ENCODE measurements around the gene FMN2. TPM values are rescaled to one million over a fixed set of nuclear protein-coding genes. Genes with fewer than 3 reads are reported as not detected.

Gene FMN2
- total RNA-seq = 10 to 100 TPM in 5 of 8 experiments, 1 to 10 TPM in 1, under 1 TPM in 2; 0.27 to 29.0 (median 23.0) TPM

GRCh38 chr1:240091614-240092300 lies at the start of gene FMN2:
FMN2 (plus strand) TSS chr1:240091883; CDS start chr1:240092110, 227 bp downstream.
- ATAC-seq (replicated peaks in 6 of 8) = peak; percentile 59 to 87 (median 82)
- 0 to 1% (median 0%) methylated on average over 3 to 14 of the region's 78 CpGs; no CpG with 5 or more reads in 5 of the 10 experiments for WGBS, 10 experiments
- Histone ChIP-seq H3K4me3 (peak within 1 kb of the TSS; percentile 61 to 84 (median 76)), H3K27ac (peak within 1 kb of the TSS; percentile 70 to 85), H3K4me1 (replicated peaks in 1 of 2) (peaks cover 13 to 36% of the 10 kb centered on the region in 2 donors)
- in situ Hi-C loops (cut with MboI; ENCODE audit: low pct_unique_long_range_greater_than_20kb in 2 of 9, low sequenced_read_pairs in 9 of 9, unreplicated experiment in 9 of 9) = no loop called here

GRCh38 chr1:240044620-240045019 lies 47.1 kb upstream of the FMN2 start:
- ATAC-seq (replicated peaks in 6 of 8) = peak in 1 of 8 experiments; percentile 49
- Histone ChIP-seq H3K4me3 (no peak overlapping the region), H3K4me1 (replicated peaks in 1 of 2) (no peaks in the 10 kb centered on the region), H3K27ac (no peak overlapping the region)
- WGBS, 10 experiments = 0 to 100% (median 86%) methylated on average over 1 to 6 of the region's 6 CpGs
- in situ Hi-C loops (cut with MboI; ENCODE audit: low pct_unique_long_range_greater_than_20kb in 2 of 9, low sequenced_read_pairs in 9 of 9, unreplicated experiment in 9 of 9) = loop anchor here in 3 of 9 experiments (25.0 kb wide), 3 partner anchors 118 to 668 kb away; no protein-coding TSS in a partner anchor

- Histone ChIP-seq H3K4me1 (replicated peaks in 1 of 2) (no peaks in the 10 kb centered on the region), H3K27ac (no peak overlapping the region), H3K4me3 (no peak overlapping the region)
- in situ Hi-C loops (cut with MboI; ENCODE audit: low pct_unique_long_range_greater_than_20kb in 2 of 9, low sequenced_read_pairs in 9 of 9, unreplicated experiment in 9 of 9) = loop anchor here in 3 of 9 experiments (25.0 kb wide), 3 partner anchors 116 to 666 kb away; no protein-coding TSS in a partner anchor
- no peak for ATAC-seq (replicated peaks in 6 of 8)
- 40 to 100% (median 88%) methylated on average over 2 to 8 of the region's 8 CpGs for WGBS, 10 experiments
These were observed 45.7 kb upstream of the FMN2 start for GRCh38 chr1:240046000-240046399.

- ATAC-seq (replicated peaks in 6 of 8) = peak in 6 of 8 experiments; percentile 23 to 76 (median 42)
- no peak overlapping the region for H3K27ac ChIP-seq
- WGBS, 10 experiments = 20 to 91% (median 62%) methylated on average over 1 to 9 of the region's 9 CpGs
- peaks cover 24 to 33% of the 10 kb centered on the region in 2 donors for H3K4me1 ChIP-seq (replicated peaks in 1 of 2)
- in situ Hi-C loops (cut with MboI; ENCODE audit: low pct_unique_long_range_greater_than_20kb in 2 of 9, low sequenced_read_pairs in 9 of 9, unreplicated experiment in 9 of 9) = no loop called here
- no peak overlapping the region for H3K4me3 ChIP-seq
These were observed 37.5 kb upstream of the FMN2 start for GRCh38 chr1:240054109-240054701.

GRCh38 chr1:240055936-240056335 lies 35.7 kb upstream of the FMN2 start:
- 0 to 29% (median 13%) methylated on average over 1 of the region's 1 CpG; no CpG with 5 or more reads in 1 of the 10 experiments for WGBS, 10 experiments
- Histone ChIP-seq H3K27ac (peak overlapping the region in 1 of 2 donors; percentile 32), H3K4me1 (replicated peaks in 1 of 2) (peaks cover 24 to 33% of the 10 kb centered on the region in 2 donors), H3K4me3 (no peak overlapping the region)
- in situ Hi-C loops (cut with MboI; ENCODE audit: low pct_unique_long_range_greater_than_20kb in 2 of 9, low sequenced_read_pairs in 9 of 9, unreplicated experiment in 9 of 9) = no loop called here
- peak in 5 of 8 experiments; percentile 27 to 79 (median 63) for ATAC-seq (replicated peaks in 6 of 8)

- in situ Hi-C loops (cut with MboI; ENCODE audit: low pct_unique_long_range_greater_than_20kb in 2 of 9, low sequenced_read_pairs in 9 of 9, unreplicated experiment in 9 of 9) = no loop called here
These were observed 35.3 kb upstream of the FMN2 start for GRCh38 chr1:240056350-240056749.

GRCh38 chr1:240058049-240058448 lies 33.6 kb upstream of the FMN2 start:
- no peak overlapping the region for H3K27ac ChIP-seq
- H3K4me1 ChIP-seq (replicated peaks in 1 of 2) = peaks cover 24 to 33% of the 10 kb centered on the region in 2 donors
- no peak overlapping the region for H3K4me3 ChIP-seq
- ATAC-seq (replicated peaks in 6 of 8) = no peak
- WGBS, 10 experiments = 30 to 96% (median 87%) methylated on average over 5 to 9 of the region's 9 CpGs
- in situ Hi-C loops (cut with MboI; ENCODE audit: low pct_unique_long_range_greater_than_20kb in 2 of 9, low sequenced_read_pairs in 9 of 9, unreplicated experiment in 9 of 9) = no loop called here

More at GRCh38 chr1:240056350-240056749, 35.3 kb upstream of the FMN2 start:
- H3K4me1 ChIP-seq (replicated peaks in 1 of 2) = peaks cover 24 to 33% of the 10 kb centered on the region in 2 donors
- H3K27ac ChIP-seq = peak overlapping the region in 1 of 2 donors; percentile 32
- peak in 5 of 8 experiments; percentile 40 to 85 (median 80) for ATAC-seq (replicated peaks in 6 of 8)
- no peak overlapping the region for H3K4me3 ChIP-seq
- WGBS, 10 experiments = 0 to 29% (median 11%) methylated on average over 2 to 3 of the region's 3 CpGs; no CpG with 5 or more reads in 2 of the 10 experiments

GRCh38 chr1:240068961-240069360 lies 22.7 kb upstream of the FMN2 start:
- no peak overlapping the region for H3K27ac ChIP-seq
- no peak overlapping the region for H3K4me3 ChIP-seq
- WGBS, 10 experiments = 58 to 91% (median 86%) methylated on average over 3 to 7 of the region's 7 CpGs
- in situ Hi-C loops (cut with MboI; ENCODE audit: low pct_unique_long_range_greater_than_20kb in 2 of 9, low sequenced_read_pairs in 9 of 9, unreplicated experiment in 9 of 9) = no loop called here
- no peak for ATAC-seq (replicated peaks in 6 of 8)
- no peaks in the 10 kb centered on the region for H3K4me1 ChIP-seq (replicated peaks in 1 of 2)

GRCh38 chr1:240070188-240070587 lies 21.5 kb upstream of the FMN2 start:
- Histone ChIP-seq H3K27ac (no peak overlapping the region), H3K4me1 (replicated peaks in 1 of 2) (peaks cover 0 to 2% of the 10 kb centered on the region in 2 donors), H3K4me3 (no peak overlapping the region)
- in situ Hi-C loops (cut with MboI; ENCODE audit: low pct_unique_long_range_greater_than_20kb in 2 of 9, low sequenced_read_pairs in 9 of 9, unreplicated experiment in 9 of 9) = no loop called here
- ATAC-seq (replicated peaks in 6 of 8) = peak in 2 of 8 experiments; percentile 57 to 75

GRCh38 chr1:240073097-240073496 lies 18.6 kb upstream of the FMN2 start:
- 0 to 74% (median 53%) methylated on average over 1 to 3 of the region's 3 CpGs; no CpG with 5 or more reads in 2 of the 10 experiments for WGBS, 10 experiments
- H3K4me1 ChIP-seq (replicated peaks in 1 of 2) = peaks cover 0 to 2% of the 10 kb centered on the region in 2 donors
- in situ Hi-C loops (cut with MboI; ENCODE audit: low pct_unique_long_range_greater_than_20kb in 2 of 9, low sequenced_read_pairs in 9 of 9, unreplicated experiment in 9 of 9) = no loop called here
- no peak overlapping the region for H3K4me3 ChIP-seq
- no peak overlapping the region for H3K27ac ChIP-seq
- ATAC-seq (replicated peaks in 6 of 8) = no peak

GRCh38 chr1:240074422-240074821 lies 17.3 kb upstream of the FMN2 start:
- ATAC-seq (replicated peaks in 6 of 8) = no peak
- H3K27ac ChIP-seq = no peak overlapping the region
- WGBS, 10 experiments = 12 to 96% (median 57%) methylated on average over 3 to 5 of the region's 5 CpGs; no CpG with 5 or more reads in 2 of the 10 experiments
- in situ Hi-C loops (cut with MboI; ENCODE audit: low pct_unique_long_range_greater_than_20kb in 2 of 9, low sequenced_read_pairs in 9 of 9, unreplicated experiment in 9 of 9) = no loop called here
- H3K4me3 ChIP-seq = no peak overlapping the region
- peaks cover 0 to 2% of the 10 kb centered on the region in 2 donors for H3K4me1 ChIP-seq (replicated peaks in 1 of 2)

GRCh38 chr1:240074908-240075307 lies 16.8 kb upstream of the FMN2 start:
- no peak overlapping the region for H3K27ac ChIP-seq
- 0 to 100% (median 51%) methylated on average over 1 to 3 of the region's 3 CpGs; no CpG with 5 or more reads in 2 of the 10 experiments for WGBS, 10 experiments
- H3K4me1 ChIP-seq (replicated peaks in 1 of 2) = peaks cover 0 to 2% of the 10 kb centered on the region in 2 donors
- in situ Hi-C loops (cut with MboI; ENCODE audit: low pct_unique_long_range_greater_than_20kb in 2 of 9, low sequenced_read_pairs in 9 of 9, unreplicated experiment in 9 of 9) = no loop called here
- no peak overlapping the region for H3K4me3 ChIP-seq
- peak in 3 of 8 experiments; percentile 41 to 64 (median 53) for ATAC-seq (replicated peaks in 6 of 8)

- 0 to 100% (median 78%) methylated on average over 1 of the region's 1 CpG; no CpG with 5 or more reads in 5 of the 10 experiments for WGBS, 10 experiments
- ATAC-seq (replicated peaks in 6 of 8) = no peak
- in situ Hi-C loops (cut with MboI; ENCODE audit: low pct_unique_long_range_greater_than_20kb in 2 of 9, low sequenced_read_pairs in 9 of 9, unreplicated experiment in 9 of 9) = no loop called here
- H3K27ac ChIP-seq = no peak overlapping the region
- H3K4me3 ChIP-seq = no peak overlapping the region
- no peaks in the 10 kb centered on the region for H3K4me1 ChIP-seq (replicated peaks in 1 of 2)
These were observed 7.3 kb upstream of the FMN2 start for GRCh38 chr1:240084337-240084736.

All from motor neuron (in vitro differentiated cells).